GM21528 (cell line): ENCODE results near the gene PRPS1L1.

Experiments
- ATAC-seq: cut with Tn5 transposase; IDR thresholded peaks from one replicate; pipeline ENCODE4 v1.9.1; 2021; ENCODE audit warnings: mild to moderate bottlenecking, moderate library complexity; ENCODE audit not compliant: unreplicated experiment, low FRiP score

The PRPS1L1 gene

GRCh38 chr7:18016547-18017444 is 10.8 kb downstream of the PRPS1L1 start:
- no peak for ATAC-seq

GRCh38 chr7:18013936-18014335 is 13.7 kb downstream of the PRPS1L1 start:
- ATAC-seq, result no peak

GRCh38 chr7:18004372-18004771 is 23.3 kb downstream of the PRPS1L1 start:
- ATAC-seq, result no peak

- no peak for ATAC-seq
These were observed 24.2 kb downstream of the PRPS1L1 start for GRCh38 chr7:18003286-18003994.

GRCh38 chr7:17998692-17999091 is 29.0 kb downstream of the PRPS1L1 start:
- no peak for ATAC-seq

GRCh38 chr7:17996442-17997223 is 31.0 kb downstream of the PRPS1L1 start:
- no peak for ATAC-seq

GRCh38 chr7:17996040-17996439 is 31.6 kb downstream of the PRPS1L1 start:
- no peak for ATAC-seq

GRCh38 chr7:17994079-17994850 is 33.4 kb downstream of the PRPS1L1 start:
- no peak for ATAC-seq

- ATAC-seq, result no peak
These were observed 35.6 kb downstream of the PRPS1L1 start for GRCh38 chr7:17991866-17992648.

GRCh38 chr7:17990761-17991160 is 36.9 kb downstream of the PRPS1L1 start:
- no peak for ATAC-seq

GRCh38 chr7:17989546-17989945 is 38.1 kb downstream of the PRPS1L1 start:
- ATAC-seq, result no peak

GRCh38 chr7:17988858-17989257 is 38.8 kb downstream of the PRPS1L1 start:
- ATAC-seq, result no peak

- no peak for ATAC-seq
These were observed 39.5 kb downstream of the PRPS1L1 start for GRCh38 chr7:17988141-17988540.

- no peak for ATAC-seq
These were observed 40.8 kb downstream of the PRPS1L1 start for GRCh38 chr7:17986851-17987250.

GRCh38 chr7:17985473-17986239 is 42.0 kb downstream of the PRPS1L1 start:
- ATAC-seq, result no peak

GRCh38 chr7:17984288-17984687 is 43.4 kb downstream of the PRPS1L1 start:
- no peak for ATAC-seq

GRCh38 chr7:17983221-17984062 is 44.2 kb downstream of the PRPS1L1 start:
- ATAC-seq, result no peak

- no peak for ATAC-seq
These were observed 50.7 kb downstream of the PRPS1L1 start for GRCh38 chr7:17976952-17977351.
